SK-N-SH (cell line): ENCODE data around the gene RAPGEF1.

Experiments used
- CHD2 ChIP-seq: fragments of 150-350 bp; IDR thresholded peaks from 2 replicates; pipeline ENCODE4 v1.6.1; 2018; ENCODE audit warnings: low read length; ENCODE audit not compliant: partially characterized antibody
- ELF1 ChIP-seq: IDR thresholded peaks from 2 replicates; pipeline ENCODE4 v1.4.0; 2012
- EP300 ChIP-seq, 2 experiments: IDR thresholded peaks; 2 replicates each; pipeline versions ENCODE4 v1.4.0 to v1.6.1; 2012; ENCODE audit warnings: borderline replicate concordance in 1 of 2, low read depth in 1 of 2, low read length in 1 of 2
- POLR2AphosphoS5 ChIP-seq: IDR thresholded peaks from 2 replicates; pipeline ENCODE4 v1.6.1; 2012; ENCODE audit warnings: low read depth, low read length
- SIN3A ChIP-seq: IDR thresholded peaks from 2 replicates; pipeline ENCODE4 v1.6.1; 2012; ENCODE audit warnings: low read depth, mild to moderate bottlenecking, low read length, moderate library complexity, borderline replicate concordance
- TAF1 ChIP-seq: IDR thresholded peaks from 2 replicates; pipeline ENCODE4 v1.6.1; 2012; ENCODE audit warnings: low read depth, mild to moderate bottlenecking, low read length, moderate library complexity, borderline replicate concordance
- YY1 ChIP-seq: IDR thresholded peaks from 2 replicates; pipeline ENCODE4 v1.4.0; 2012; ENCODE audit warnings: low read depth, mild to moderate bottlenecking
- TF ChIP-seq, protein P1 (sequence below): fragments of 200-600 bp; sonication (generic); IDR thresholded peaks from 2 replicates; pipeline ENCODE4 v1.6.1; 2017; ENCODE audit warnings: antibody characterized with exemption, mild to moderate bottlenecking, moderate library complexity
- TF ChIP-seq, protein P2 (sequence below): IDR thresholded peaks from 2 replicates; pipeline ENCODE4 v1.6.1; 2012; ENCODE audit warnings: mild to moderate bottlenecking, low read depth, low read length, moderate library complexity
- TF ChIP-seq, protein P3 (sequence below): fragments of 150-350 bp; IDR thresholded peaks from 2 replicates; pipeline ENCODE4 v1.6.1; 2017; ENCODE audit warnings: antibody characterized with exemption, low read length, low read depth, borderline replicate concordance

GRCh38 chr9:131708226-131709002, 31.5 kb downstream of the RAPGEF1 start:
- TF ChIP-seq, protein P1, sequence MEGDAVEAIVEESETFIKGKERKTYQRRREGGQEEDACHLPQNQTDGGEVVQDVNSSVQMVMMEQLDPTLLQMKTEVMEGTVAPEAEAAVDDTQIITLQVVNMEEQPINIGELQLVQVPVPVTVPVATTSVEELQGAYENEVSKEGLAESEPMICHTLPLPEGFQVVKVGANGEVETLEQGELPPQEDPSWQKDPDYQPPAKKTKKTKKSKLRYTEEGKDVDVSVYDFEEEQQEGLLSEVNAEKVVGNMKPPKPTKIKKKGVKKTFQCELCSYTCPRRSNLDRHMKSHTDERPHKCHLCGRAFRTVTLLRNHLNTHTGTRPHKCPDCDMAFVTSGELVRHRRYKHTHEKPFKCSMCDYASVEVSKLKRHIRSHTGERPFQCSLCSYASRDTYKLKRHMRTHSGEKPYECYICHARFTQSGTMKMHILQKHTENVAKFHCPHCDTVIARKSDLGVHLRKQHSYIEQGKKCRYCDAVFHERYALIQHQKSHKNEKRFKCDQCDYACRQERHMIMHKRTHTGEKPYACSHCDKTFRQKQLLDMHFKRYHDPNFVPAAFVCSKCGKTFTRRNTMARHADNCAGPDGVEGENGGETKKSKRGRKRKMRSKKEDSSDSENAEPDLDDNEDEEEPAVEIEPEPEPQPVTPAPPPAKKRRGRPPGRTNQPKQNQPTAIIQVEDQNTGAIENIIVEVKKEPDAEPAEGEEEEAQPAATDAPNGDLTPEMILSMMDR = no peak
- TF ChIP-seq, protein P2, sequence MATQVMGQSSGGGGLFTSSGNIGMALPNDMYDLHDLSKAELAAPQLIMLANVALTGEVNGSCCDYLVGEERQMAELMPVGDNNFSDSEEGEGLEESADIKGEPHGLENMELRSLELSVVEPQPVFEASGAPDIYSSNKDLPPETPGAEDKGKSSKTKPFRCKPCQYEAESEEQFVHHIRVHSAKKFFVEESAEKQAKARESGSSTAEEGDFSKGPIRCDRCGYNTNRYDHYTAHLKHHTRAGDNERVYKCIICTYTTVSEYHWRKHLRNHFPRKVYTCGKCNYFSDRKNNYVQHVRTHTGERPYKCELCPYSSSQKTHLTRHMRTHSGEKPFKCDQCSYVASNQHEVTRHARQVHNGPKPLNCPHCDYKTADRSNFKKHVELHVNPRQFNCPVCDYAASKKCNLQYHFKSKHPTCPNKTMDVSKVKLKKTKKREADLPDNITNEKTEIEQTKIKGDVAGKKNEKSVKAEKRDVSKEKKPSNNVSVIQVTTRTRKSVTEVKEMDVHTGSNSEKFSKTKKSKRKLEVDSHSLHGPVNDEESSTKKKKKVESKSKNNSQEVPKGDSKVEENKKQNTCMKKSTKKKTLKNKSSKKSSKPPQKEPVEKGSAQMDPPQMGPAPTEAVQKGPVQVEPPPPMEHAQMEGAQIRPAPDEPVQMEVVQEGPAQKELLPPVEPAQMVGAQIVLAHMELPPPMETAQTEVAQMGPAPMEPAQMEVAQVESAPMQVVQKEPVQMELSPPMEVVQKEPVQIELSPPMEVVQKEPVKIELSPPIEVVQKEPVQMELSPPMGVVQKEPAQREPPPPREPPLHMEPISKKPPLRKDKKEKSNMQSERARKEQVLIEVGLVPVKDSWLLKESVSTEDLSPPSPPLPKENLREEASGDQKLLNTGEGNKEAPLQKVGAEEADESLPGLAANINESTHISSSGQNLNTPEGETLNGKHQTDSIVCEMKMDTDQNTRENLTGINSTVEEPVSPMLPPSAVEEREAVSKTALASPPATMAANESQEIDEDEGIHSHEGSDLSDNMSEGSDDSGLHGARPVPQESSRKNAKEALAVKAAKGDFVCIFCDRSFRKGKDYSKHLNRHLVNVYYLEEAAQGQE = no peak
- TF ChIP-seq TAF1 (no peak), POLR2AphosphoS5 (no peak), CHD2 (no peak), SIN3A (no peak), YY1 (no peak), ELF1 (no peak), EP300 (IDR thresholded peaks at IDR 0.05; ENCODE audit: borderline replicate concordance in 1 of 2, low read depth in 1 of 2, low read length in 1 of 2) (no peak)
- TF ChIP-seq, protein P3, sequence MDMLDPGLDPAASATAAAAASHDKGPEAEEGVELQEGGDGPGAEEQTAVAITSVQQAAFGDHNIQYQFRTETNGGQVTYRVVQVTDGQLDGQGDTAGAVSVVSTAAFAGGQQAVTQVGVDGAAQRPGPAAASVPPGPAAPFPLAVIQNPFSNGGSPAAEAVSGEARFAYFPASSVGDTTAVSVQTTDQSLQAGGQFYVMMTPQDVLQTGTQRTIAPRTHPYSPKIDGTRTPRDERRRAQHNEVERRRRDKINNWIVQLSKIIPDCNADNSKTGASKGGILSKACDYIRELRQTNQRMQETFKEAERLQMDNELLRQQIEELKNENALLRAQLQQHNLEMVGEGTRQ = no peak
